Endothelial cell of umbilical vein (primary cell): ENCODE data around the gene KIF24. TPM values are rescaled to one million over a fixed set of nuclear protein-coding genes. Genes with fewer than 3 reads are reported as not detected.

Experiments used
- BruUV-seq: library from RNA; stranded (reverse); fragments of 400-500 nt; replicated peaks from 2 replicates; lab custom pipeline; 2021; lab: Mats Ljungman, UMichigan
- CTCF ChIA-PET: fragments of 300-600, 350-600 bp; sonication (Branson Sonifier 250); formaldehyde crosslinking; loops from one replicate; lab custom pipeline; 2021; ENCODE audit warnings: antibody characterized with exemption, inconsistent platforms; lab: Charles Lee
- POLR2A ChIA-PET: fragments of 300-600, 350-600 bp; sonication (Branson Sonifier 250); formaldehyde crosslinking; loops from one replicate; lab custom pipeline; 2021; ENCODE audit warnings: antibody characterized with exemption, inconsistent platforms; lab: Charles Lee
- DNase-seq: peaks from one replicate; pipeline ENCODE4 v3.0.0-alpha.2; 2011; ENCODE audit warnings: low read depth, low spot score
- FAIRE-seq: peaks from 2 replicates; lab custom pipeline; 2011; peaks lifted over from hg19 to GRCh38; lab: Jason Lieb, UNC
- H2AFZ ChIP-seq: 2 replicates; pipeline ENCODE4 v1.6.0; 2012; ENCODE audit warnings: low read depth, low read length, control low read depth, inconsistent platforms
- H3K27ac ChIP-seq: 2 replicates; pipeline ENCODE4 v1.5.1; 2011; ENCODE audit warnings: low read depth, mild to moderate bottlenecking, control low read depth, low read length, moderate library complexity; ENCODE audit not compliant: insufficient read depth
- H3K27me3 ChIP-seq, 2 experiments: 2 replicates each; pipeline versions ENCODE4 v1.6.0 to v1.6.1; 2011; ENCODE audit warnings: low read length in 2 of 2, mixed read lengths in 1 of 2; ENCODE audit not compliant: control insufficient read depth in 2 of 2, insufficient read depth in 2 of 2
- H3K36me3 ChIP-seq, 2 experiments: 2 replicates in 1 of 2; 3 replicates in 1 of 2; pipeline ENCODE4 v1.5.1; 2011; ENCODE audit warnings: low read length in 2 of 2, mild to moderate bottlenecking in 1 of 2, moderate library complexity in 1 of 2; ENCODE audit not compliant: control insufficient read depth in 2 of 2, insufficient read depth in 2 of 2; ENCODE audit errors: extremely low read depth in 1 of 2
- H3K4me1 ChIP-seq: 3 replicates; pipeline ENCODE4 v1.5.1; 2011; ENCODE audit warnings: mild to moderate bottlenecking, low read length; ENCODE audit not compliant: control insufficient read depth, insufficient read depth; ENCODE audit errors: extremely low read depth
- H3K4me2 ChIP-seq: 2 replicates; pipeline ENCODE4 v1.6.1; 2011; ENCODE audit warnings: low read length, control low read depth, mixed read lengths; ENCODE audit not compliant: insufficient read depth
- H3K4me3 ChIP-seq, 3 experiments: fragments of 200-600 bp in 1 of 3; sonication (generic), shearing (Covaris generic) in 1 of 3; replicated peaks in 1 of 3; 2 replicates each; pipeline ENCODE4 v1.5.1; 2011 to 2016; ENCODE audit warnings: control low read depth in 3 of 3, low read length in 3 of 3, mild to moderate bottlenecking in 2 of 3, inconsistent platforms in 1 of 3, low read depth in 1 of 3, moderate library complexity in 1 of 3; ENCODE audit not compliant: insufficient read depth in 1 of 3
- H3K79me2 ChIP-seq: 2 replicates; pipeline ENCODE4 v1.6.0; 2012; ENCODE audit warnings: low read length, inconsistent platforms; ENCODE audit not compliant: control insufficient read depth, insufficient read depth
- H3K9ac ChIP-seq: replicated peaks from 2 replicates; pipeline ENCODE3; 2011; ENCODE audit warnings: low read length, control low read depth; ENCODE audit not compliant: insufficient read depth; ENCODE audit errors: extremely low read depth
- H3K9me1 ChIP-seq: replicated peaks from 3 replicates; pipeline ENCODE4 v1.6.0; 2011; ENCODE audit warnings: mild to moderate bottlenecking, low read length; ENCODE audit not compliant: control insufficient read depth, insufficient read depth; ENCODE audit errors: extremely low read depth
- H3K9me3 ChIP-seq: replicated peaks from 2 replicates; pipeline ENCODE4 v1.5.1; 2012; ENCODE audit warnings: low read length, inconsistent platforms; ENCODE audit not compliant: control insufficient read depth, insufficient read depth
- H4K20me1 ChIP-seq: replicated peaks from 2 replicates; pipeline ENCODE3; 2011; ENCODE audit warnings: mild to moderate bottlenecking, low read length; ENCODE audit not compliant: control insufficient read depth, insufficient read depth; ENCODE audit errors: extremely low read depth
- EZH2 ChIP-seq: IDR thresholded peaks from 2 replicates; pipeline ENCODE4 v1.6.1; 2012; ENCODE audit warnings: borderline replicate concordance, low read depth, mild to moderate bottlenecking, moderate library complexity, low read length, inconsistent platforms; ENCODE audit not compliant: severe bottlenecking
- FOS ChIP-seq: IDR thresholded peaks from 2 replicates; pipeline ENCODE4 v1.6.1; 2011; ENCODE audit warnings: mild to moderate bottlenecking, low read length, moderate library complexity, borderline replicate concordance; ENCODE audit not compliant: insufficient read depth
- GATA2 ChIP-seq: IDR thresholded peaks from 2 replicates; pipeline ENCODE4 v1.7.0; 2011; ENCODE audit warnings: low read depth, mild to moderate bottlenecking, moderate library complexity, mixed read lengths, low read length; ENCODE audit not compliant: insufficient read length, insufficient read depth
- JUN ChIP-seq: IDR thresholded peaks from 2 replicates; pipeline ENCODE4 v1.6.1; 2011; ENCODE audit warnings: borderline replicate concordance, low read depth; ENCODE audit not compliant: insufficient read length, insufficient read depth
- MYC ChIP-seq: IDR thresholded peaks from one replicate; pipeline ENCODE4 v1.6.1; 2011; ENCODE audit warnings: mild to moderate bottlenecking, low read depth, low read length
- POLR2A ChIP-seq: IDR thresholded peaks from 2 replicates; pipeline ENCODE4 v1.6.1; 2012; ENCODE audit warnings: low read depth, mild to moderate bottlenecking, control low read depth, low read length
- POLR2AphosphoS5 ChIP-seq: IDR thresholded peaks from 2 replicates; pipeline ENCODE4 v1.6.1; 2012; ENCODE audit warnings: low read depth, mild to moderate bottlenecking, control low read depth, low read length, moderate library complexity; ENCODE audit not compliant: insufficient read depth
- dilution Hi-C: fragments of 300-500 bp; cut with MboI; formaldehyde crosslinking; loops from one replicate; pipeline ENCODE4 v1.15.0; 2019; ENCODE audit warnings: low sequenced_read_pairs; ENCODE audit not compliant: extremely low pct_ligation_motif_present
- intact Hi-C: fragments of 100-400 bp; cut with micrococcal nuclease; formaldehyde crosslinking; loops from one replicate; pipeline ENCODE4 v1.10.0; 2022
- polyA plus RNA-seq, 4 experiments: library from polyadenylated mRNA; depleted of rRNA in 3 of 4; stranded (reverse) in 3 of 4; unstranded in 1 of 4; fragments of >200 nt; gene quantifications; 2 replicates each; pipeline versions ENCODE4 v1.2.1 to v1.2.3, GENCODE V29; 2011 to 2012; ENCODE audit warnings: missing spikeins in 1 of 4
- total RNA-seq: library from RNA; stranded (reverse); gene quantifications from 2 replicates; pipeline ENCODE4 v1.2.3, GENCODE V29; 2021
- TF ChIP-seq, protein P1 (sequence below), 2 donors: IDR thresholded peaks; 1 replicate in 1 of 2; 2 replicates in 1 of 2; pipeline ENCODE4 v1.5.1; 2011; ENCODE audit warnings: low read length in 2 of 2, mild to moderate bottlenecking in 2 of 2, moderate library complexity in 2 of 2, control low read depth in 1 of 2, inconsistent platforms in 1 of 2, low read depth in 1 of 2; ENCODE audit not compliant: insufficient read depth in 1 of 2; ENCODE audit errors: extremely low read depth in 1 of 2
- TF ChIP-seq, protein P2 (sequence below): IDR thresholded peaks from 2 replicates; pipeline ENCODE4 v1.6.1; 2011; ENCODE audit not compliant: insufficient read depth, insufficient read length

The KIF24 gene
- total and polyA plus RNA-seq, 2 donors (not counting 3 experiments of a cell fraction or from before 2014, with no cell fraction given), result 2.1 to 4.8 TPM

DNA sequence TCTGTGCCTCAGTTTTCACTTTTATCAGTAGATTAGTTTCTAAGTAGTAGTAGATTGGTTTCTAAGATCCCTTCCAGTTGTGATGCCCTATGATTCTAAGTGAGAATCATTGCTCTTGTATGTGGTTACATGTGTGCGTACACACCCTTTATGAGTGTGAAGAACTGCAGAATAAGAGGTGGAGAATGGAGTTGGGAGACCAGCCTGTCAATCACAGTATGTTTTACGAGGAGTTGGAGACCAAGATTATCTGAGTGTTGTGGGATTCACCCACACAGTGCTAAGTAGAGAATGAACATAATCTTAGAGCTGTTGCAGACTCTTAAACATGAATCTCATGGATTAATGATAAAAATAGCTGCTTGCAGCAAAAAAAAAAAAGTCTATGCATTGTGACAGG, 37.6 kb downstream of the KIF24 start:
- TF ChIP-seq, protein P1, sequence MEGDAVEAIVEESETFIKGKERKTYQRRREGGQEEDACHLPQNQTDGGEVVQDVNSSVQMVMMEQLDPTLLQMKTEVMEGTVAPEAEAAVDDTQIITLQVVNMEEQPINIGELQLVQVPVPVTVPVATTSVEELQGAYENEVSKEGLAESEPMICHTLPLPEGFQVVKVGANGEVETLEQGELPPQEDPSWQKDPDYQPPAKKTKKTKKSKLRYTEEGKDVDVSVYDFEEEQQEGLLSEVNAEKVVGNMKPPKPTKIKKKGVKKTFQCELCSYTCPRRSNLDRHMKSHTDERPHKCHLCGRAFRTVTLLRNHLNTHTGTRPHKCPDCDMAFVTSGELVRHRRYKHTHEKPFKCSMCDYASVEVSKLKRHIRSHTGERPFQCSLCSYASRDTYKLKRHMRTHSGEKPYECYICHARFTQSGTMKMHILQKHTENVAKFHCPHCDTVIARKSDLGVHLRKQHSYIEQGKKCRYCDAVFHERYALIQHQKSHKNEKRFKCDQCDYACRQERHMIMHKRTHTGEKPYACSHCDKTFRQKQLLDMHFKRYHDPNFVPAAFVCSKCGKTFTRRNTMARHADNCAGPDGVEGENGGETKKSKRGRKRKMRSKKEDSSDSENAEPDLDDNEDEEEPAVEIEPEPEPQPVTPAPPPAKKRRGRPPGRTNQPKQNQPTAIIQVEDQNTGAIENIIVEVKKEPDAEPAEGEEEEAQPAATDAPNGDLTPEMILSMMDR (IDR thresholded peaks at IDR 0.05; ENCODE audit: extremely low read depth in 1 of 2, insufficient read depth in 1 of 2, low read depth in 1 of 2, low read length in 2 of 2), result no peak
- TF ChIP-seq EZH2 (no peak), FOS (no peak), JUN (no peak), POLR2AphosphoS5 (no peak), GATA2 (no peak), POLR2A (no peak), MYC (no peak)
- TF ChIP-seq, protein P2, sequence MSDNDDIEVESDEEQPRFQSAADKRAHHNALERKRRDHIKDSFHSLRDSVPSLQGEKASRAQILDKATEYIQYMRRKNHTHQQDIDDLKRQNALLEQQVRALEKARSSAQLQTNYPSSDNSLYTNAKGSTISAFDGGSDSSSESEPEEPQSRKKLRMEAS, result no peak
- intact Hi-C loops (no loop called here), dilution Hi-C loops (no loop called here)
- POLR2A ChIA-PET, result no interaction called here
- FAIRE-seq (no peak), DNase-seq (no peak)
- Histone ChIP-seq H3K9me3 (no peaks in the 10 kb centered on the region), H2AFZ (no peak overlapping the region), H3K4me2 (no peak overlapping the region), H3K4me1 (peaks cover 7% of the 10 kb centered on the region), H3K27me3 (no peaks in the 10 kb centered on the region), H3K4me3 (no peak overlapping the region), H3K27ac (no peak overlapping the region), H3K79me2 (no peaks in the 10 kb centered on the region), H3K9ac (no peak overlapping the region), H3K9me1 (no peaks in the 10 kb centered on the region), H3K36me3 (no peaks in the 10 kb centered on the region), H4K20me1 (no peaks in the 10 kb centered on the region)
- CTCF ChIA-PET, result interaction anchor here (0.8 to 1.8 kb wide), 3 partner anchors 9 to 36 kb away, joined by 3 to 6 read pairs (median 5); no protein-coding TSS in a partner anchor
- no TSS peak for BruUV-seq
